IPS-20b (cell line): Measurements from ENCODE around the gene NMNAT3.
"Not testable (repeated sequence)": the region's sequence is repeated elsewhere in the genome, so short reads cannot be mapped to it uniquely, and the experiment has no call there.

Source experiments
- H3K27ac ChIP-seq: one replicate; pipeline ENCODE4 v1.5.1; 2013; ENCODE audit warnings: low read length
- H3K27me3 ChIP-seq: 2 replicates; pipeline ENCODE4 v1.6.1; 2013; ENCODE audit warnings: mild to moderate bottlenecking, low read length, inconsistent platforms; ENCODE audit not compliant: insufficient read depth
- H3K36me3 ChIP-seq: 2 replicates; pipeline ENCODE4 v1.6.1; 2013; ENCODE audit warnings: low read depth, mild to moderate bottlenecking, inconsistent platforms, low read length, moderate library complexity; ENCODE audit not compliant: insufficient read depth
- H3K4me1 ChIP-seq: 2 replicates; pipeline ENCODE4 v1.6.1; 2013; ENCODE audit warnings: mild to moderate bottlenecking, control low read depth, inconsistent platforms, low read length, moderate library complexity; ENCODE audit not compliant: insufficient read depth
- H3K4me3 ChIP-seq: 2 replicates; pipeline ENCODE4 v1.5.1; 2013; ENCODE audit warnings: mild to moderate bottlenecking, low read length, inconsistent platforms
- H3K9ac ChIP-seq: 2 replicates; pipeline ENCODE4 v1.6.1; 2013; ENCODE audit warnings: low read depth, mild to moderate bottlenecking, inconsistent platforms, low read length, moderate library complexity
- H3K9me3 ChIP-seq: 2 replicates; pipeline ENCODE4 v1.6.1; 2013; ENCODE audit warnings: mild to moderate bottlenecking, low read depth, low read length, inconsistent platforms; ENCODE audit not compliant: insufficient read depth

Gene NMNAT3

DNA sequence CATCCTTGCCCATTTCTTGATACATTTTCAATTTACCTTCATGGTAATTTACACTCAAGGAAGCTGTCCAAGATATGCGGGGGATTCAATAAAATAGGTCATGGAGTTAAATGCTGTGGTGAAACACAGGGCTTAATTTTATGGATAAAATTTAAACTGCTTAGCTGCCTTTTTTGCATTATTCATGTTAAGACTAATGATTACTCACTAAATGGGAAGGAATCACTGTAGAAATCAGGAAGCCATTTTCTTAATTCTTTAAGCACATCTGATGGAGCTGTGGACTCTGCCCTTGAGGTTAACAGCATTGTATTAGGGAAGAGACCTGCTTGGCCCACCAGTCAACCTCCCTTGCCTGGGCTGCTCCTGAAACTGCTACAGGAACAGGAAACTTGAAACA is 75.8 kb downstream of the NMNAT3 start:
- H3K9ac ChIP-seq, result no peak overlapping the region
- H3K27ac ChIP-seq, result no peak overlapping the region
- H3K27me3 ChIP-seq, result no peaks in the 10 kb centered on the region
- no peaks in the 10 kb centered on the region for H3K4me1 ChIP-seq
- H3K36me3 ChIP-seq, result no peaks in the 10 kb centered on the region
- no peak overlapping the region for H3K4me3 ChIP-seq
- no peaks in the 10 kb centered on the region for H3K9me3 ChIP-seq

DNA sequence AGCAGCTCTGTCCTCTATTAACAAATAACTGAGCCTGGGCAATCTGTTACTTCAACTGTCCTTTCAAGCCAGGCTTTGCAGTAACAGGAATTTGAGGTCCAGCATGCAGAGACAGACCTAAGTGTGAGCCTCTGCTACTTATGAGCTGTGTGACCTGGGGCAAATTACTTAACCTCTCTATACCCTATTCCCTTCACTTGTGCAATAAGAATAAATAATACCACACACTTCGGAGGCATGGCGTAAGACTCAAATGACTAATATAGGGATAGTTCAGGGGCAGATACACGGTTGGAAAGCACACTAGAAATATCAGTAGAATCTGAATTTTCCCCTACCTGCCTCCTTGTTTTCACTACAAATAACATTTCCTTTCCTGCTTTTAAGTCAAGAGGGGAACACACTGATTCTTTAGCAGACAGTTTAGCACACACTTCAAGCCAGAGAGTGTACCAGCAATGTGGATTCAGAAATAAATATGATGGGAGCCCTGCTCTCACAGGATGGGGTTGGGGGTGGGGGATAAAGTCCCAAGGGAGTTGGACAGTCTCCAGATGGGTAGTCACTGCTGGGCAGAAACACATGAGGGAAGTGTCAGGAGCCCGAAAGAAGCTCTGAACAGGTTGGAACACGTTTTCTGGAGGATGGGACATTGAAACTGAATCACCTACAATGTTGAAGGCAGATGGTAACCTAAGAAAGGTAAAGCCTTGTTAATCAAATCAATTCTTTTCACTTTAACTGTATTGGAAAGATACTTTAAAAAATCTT is 76.4 kb downstream of the NMNAT3 start:
- Histone ChIP-seq H3K9ac (no peak overlapping the region), H3K27me3 (no peaks in the 10 kb centered on the region), H3K36me3 (no peaks in the 10 kb centered on the region), H3K27ac (no peak overlapping the region), H3K4me1 (no peaks in the 10 kb centered on the region), H3K4me3 (no peak overlapping the region), H3K9me3 (no peaks in the 10 kb centered on the region)

DNA sequence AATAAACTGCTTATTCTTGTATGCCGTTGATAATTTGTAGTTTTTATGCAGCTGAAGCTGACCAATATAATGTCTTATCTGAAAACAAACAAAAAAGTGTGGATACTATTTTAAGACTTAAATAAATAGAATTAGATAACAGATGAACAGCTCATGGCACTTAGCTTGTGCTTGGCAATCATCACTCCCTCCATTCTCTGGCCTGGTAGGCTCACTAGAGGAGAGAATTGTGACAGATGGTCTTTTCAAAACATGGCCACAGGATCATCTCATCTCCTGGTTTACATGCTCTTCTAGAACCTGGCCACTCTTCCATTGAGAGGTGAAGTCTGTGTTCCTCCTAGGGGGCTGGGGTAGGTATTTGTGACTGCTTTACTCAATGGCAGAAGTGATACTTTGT is 79.8 kb downstream of the NMNAT3 start:
- Histone ChIP-seq H3K27ac (no peak overlapping the region), H3K9me3 (no peaks in the 10 kb centered on the region), H3K9ac (no peak overlapping the region), H3K27me3 (no peaks in the 10 kb centered on the region), H3K4me3 (no peak overlapping the region), H3K4me1 (no peaks in the 10 kb centered on the region), H3K36me3 (no peaks in the 10 kb centered on the region)

- H3K9ac ChIP-seq, H3K27ac ChIP-seq, H3K4me3 ChIP-seq, H3K27me3 ChIP-seq, H3K9me3 ChIP-seq, H3K36me3 ChIP-seq, H3K4me1 ChIP-seq: not testable (repeated sequence)
These were observed 86.6 kb downstream of the NMNAT3 start for GRCh38 chr3:139591186-139591585.

GRCh38 chr3:139588450-139588849 is 89.3 kb downstream of the NMNAT3 start:
- no peaks in the 10 kb centered on the region for H3K36me3 ChIP-seq
- H3K27me3 ChIP-seq, result no peaks in the 10 kb centered on the region
- no peak overlapping the region for H3K9ac ChIP-seq
- H3K9me3 ChIP-seq, result no peaks in the 10 kb centered on the region
- H3K27ac ChIP-seq, result no peak overlapping the region
- no peak overlapping the region for H3K4me3 ChIP-seq
- H3K4me1 ChIP-seq, result no peaks in the 10 kb centered on the region

DNA sequence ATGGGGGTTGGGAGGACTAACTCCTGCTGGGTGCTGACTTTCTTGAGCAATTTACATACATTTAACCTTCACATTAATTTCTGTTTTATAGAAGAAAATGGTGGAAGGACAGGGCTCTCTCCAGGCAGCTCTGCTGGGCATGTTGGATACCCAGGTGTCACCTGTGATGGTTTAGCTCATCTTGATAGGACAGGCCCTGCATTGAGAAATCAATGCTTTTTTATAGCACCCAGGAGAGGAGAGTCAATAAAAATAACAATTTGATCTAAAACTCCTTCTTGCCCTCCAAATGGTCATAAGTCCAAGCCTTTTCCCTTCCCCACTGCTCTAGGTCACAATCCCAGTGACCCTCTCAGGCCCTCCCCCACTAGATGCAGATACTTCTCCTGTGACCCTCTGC is 90.0 kb downstream of the NMNAT3 start:
- Histone ChIP-seq H3K27ac (no peak overlapping the region), H3K4me3 (no peak overlapping the region), H3K27me3 (no peaks in the 10 kb centered on the region), H3K9ac (no peak overlapping the region), H3K4me1 (no peaks in the 10 kb centered on the region), H3K36me3 (no peaks in the 10 kb centered on the region), H3K9me3 (no peaks in the 10 kb centered on the region)

GRCh38 chr3:139586420-139587017 is 91.3 kb downstream of the NMNAT3 start:
- Histone ChIP-seq H3K4me1 (no peaks in the 10 kb centered on the region), H3K27ac (no peak overlapping the region), H3K9ac (no peak overlapping the region), H3K4me3 (no peak overlapping the region), H3K9me3 (no peaks in the 10 kb centered on the region), H3K27me3 (no peaks in the 10 kb centered on the region), H3K36me3 (no peaks in the 10 kb centered on the region)

DNA sequence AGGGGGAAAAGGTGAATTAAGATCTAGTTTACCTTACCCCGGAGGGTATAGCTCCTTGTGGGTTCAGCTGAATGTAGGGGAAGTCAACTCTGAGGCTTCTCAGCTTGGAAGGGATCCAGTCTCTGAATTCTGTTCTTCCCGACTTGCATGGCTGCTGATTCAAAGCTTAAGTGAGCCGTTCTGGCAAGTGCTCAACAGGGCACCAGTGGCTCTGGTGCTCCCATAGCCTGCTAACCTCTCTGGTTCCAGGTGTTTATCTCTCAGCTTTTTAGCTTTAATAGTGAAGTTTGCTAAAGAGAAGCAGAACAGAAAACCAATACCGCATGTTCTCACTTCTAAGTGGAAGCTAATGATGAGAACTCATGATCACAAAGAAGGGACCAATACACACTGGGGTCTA is 92.0 kb downstream of the NMNAT3 start:
- Histone ChIP-seq H3K27me3 (no peaks in the 10 kb centered on the region), H3K9ac (no peak overlapping the region), H3K27ac (no peak overlapping the region), H3K9me3 (no peaks in the 10 kb centered on the region), H3K4me1 (no peaks in the 10 kb centered on the region), H3K4me3 (no peak overlapping the region), H3K36me3 (no peaks in the 10 kb centered on the region)

GRCh38 chr3:139583651-139584050 is 94.1 kb downstream of the NMNAT3 start:
- H3K36me3 ChIP-seq, H3K4me1 ChIP-seq, H3K27ac ChIP-seq, H3K27me3 ChIP-seq, H3K9me3 ChIP-seq, H3K9ac ChIP-seq, H3K4me3 ChIP-seq: not testable (repeated sequence)

DNA sequence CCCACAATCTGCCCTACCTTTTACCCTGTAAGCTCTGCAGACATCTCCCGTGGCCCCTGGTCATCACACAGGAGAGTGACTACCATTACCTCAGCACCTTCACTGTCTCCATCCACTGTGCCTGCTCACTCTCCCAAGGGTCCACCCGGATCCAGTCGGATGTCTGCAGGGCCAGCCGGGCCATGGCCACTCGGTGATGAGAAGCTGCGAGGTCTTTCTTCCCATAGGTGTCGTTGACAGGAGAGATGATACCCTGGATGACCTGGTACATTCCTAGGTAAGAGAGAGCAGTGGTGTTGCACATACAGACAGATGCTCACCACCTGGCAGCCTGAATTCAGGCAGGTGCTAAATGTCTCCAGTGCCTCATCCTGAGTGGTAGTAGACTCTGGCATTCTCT is 99.0 kb downstream of the NMNAT3 start:
- Histone ChIP-seq H3K4me3 (no peak overlapping the region), H3K4me1 (no peaks in the 10 kb centered on the region; the same call in 1 of the 2 replicates), H3K9ac (no peak overlapping the region), H3K9me3 (no peaks in the 10 kb centered on the region), H3K36me3 (no peaks in the 10 kb centered on the region), H3K27ac (no peak overlapping the region), H3K27me3 (no peaks in the 10 kb centered on the region)

DNA sequence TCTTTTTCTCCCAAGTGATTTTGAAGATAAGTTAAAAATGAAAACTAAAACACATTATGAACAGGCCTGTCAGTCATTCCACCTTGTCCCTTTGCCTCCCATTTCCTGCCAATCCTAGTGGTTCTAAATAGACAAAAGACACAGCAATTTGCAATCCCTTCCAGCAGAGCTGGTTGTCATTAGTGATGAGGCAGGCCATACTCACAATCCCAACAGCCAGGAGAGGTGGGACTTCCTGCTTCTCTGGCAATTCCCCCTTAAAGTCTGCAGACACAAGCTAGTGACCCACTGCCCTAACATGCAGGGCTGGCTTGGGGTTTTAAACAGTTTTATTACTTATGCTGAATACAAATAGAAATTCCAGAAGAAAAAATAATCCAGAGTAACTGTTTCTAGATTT is 99.9 kb downstream of the NMNAT3 start:
- no peak overlapping the region for H3K27ac ChIP-seq
- H3K4me3 ChIP-seq, result no peak overlapping the region
- H3K36me3 ChIP-seq, result no peaks in the 10 kb centered on the region
- H3K27me3 ChIP-seq, result no peaks in the 10 kb centered on the region
- H3K4me1 ChIP-seq, result no peaks in the 10 kb centered on the region; the same call in 1 of the 2 replicates
- no peaks in the 10 kb centered on the region for H3K9me3 ChIP-seq
- H3K9ac ChIP-seq, result no peak overlapping the region

DNA sequence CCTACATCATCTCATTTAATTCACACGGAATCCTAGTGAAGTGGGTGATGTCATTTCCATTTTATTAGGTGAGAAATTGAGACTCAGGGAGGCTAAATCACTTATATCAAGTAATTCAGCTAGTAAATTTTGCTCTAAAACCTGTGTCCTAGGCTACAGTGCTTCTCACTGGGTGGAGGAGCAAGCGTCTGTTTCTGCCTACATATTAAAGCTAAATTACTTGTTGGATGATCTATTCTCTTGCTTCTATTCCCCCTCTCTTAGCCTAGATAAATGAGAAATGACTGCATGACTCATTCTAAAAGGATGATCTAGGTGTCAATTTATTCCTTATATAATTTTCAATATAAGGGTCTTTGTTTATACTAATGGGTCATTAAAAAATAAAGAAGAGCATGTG is 100.4 kb downstream of the NMNAT3 start:
- no peaks in the 10 kb centered on the region for H3K36me3 ChIP-seq
- no peaks in the 10 kb centered on the region for H3K9me3 ChIP-seq
- no peak overlapping the region for H3K9ac ChIP-seq
- H3K4me1 ChIP-seq, result no peaks in the 10 kb centered on the region; the same call in 1 of the 2 replicates
- no peak overlapping the region for H3K4me3 ChIP-seq
- no peak overlapping the region for H3K27ac ChIP-seq
- H3K27me3 ChIP-seq, result no peaks in the 10 kb centered on the region
